GM21723 (cell line): ENCODE results near the gene CNNM1.

Source experiments
- ATAC-seq: cut with Tn5 transposase; IDR thresholded peaks from one replicate; pipeline ENCODE4 v1.9.1; 2021; ENCODE audit warnings: mild to moderate bottlenecking, moderate library complexity; ENCODE audit not compliant: unreplicated experiment

CNNM1 gene

DNA sequence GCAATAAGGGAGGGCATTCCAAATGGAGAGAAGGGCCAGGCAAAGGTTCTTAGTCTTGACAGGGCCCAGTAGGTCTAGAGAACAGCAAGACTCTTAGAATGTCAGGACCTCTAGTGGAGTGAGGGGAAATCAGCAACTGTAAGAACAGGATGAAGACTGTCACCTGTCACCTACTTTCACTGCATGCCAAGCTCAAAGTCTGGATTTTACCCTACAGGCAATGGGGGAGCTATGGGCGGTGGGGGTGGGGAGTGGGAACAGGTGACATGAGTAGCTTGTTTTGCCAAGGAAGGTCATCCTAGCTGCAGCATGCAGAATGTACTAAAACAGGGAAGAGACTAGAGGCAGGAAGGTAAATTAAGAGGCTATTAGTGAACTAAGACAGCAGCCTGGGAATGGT, 82.9 kb downstream of the CNNM1 start:
- no peak for ATAC-seq

DNA sequence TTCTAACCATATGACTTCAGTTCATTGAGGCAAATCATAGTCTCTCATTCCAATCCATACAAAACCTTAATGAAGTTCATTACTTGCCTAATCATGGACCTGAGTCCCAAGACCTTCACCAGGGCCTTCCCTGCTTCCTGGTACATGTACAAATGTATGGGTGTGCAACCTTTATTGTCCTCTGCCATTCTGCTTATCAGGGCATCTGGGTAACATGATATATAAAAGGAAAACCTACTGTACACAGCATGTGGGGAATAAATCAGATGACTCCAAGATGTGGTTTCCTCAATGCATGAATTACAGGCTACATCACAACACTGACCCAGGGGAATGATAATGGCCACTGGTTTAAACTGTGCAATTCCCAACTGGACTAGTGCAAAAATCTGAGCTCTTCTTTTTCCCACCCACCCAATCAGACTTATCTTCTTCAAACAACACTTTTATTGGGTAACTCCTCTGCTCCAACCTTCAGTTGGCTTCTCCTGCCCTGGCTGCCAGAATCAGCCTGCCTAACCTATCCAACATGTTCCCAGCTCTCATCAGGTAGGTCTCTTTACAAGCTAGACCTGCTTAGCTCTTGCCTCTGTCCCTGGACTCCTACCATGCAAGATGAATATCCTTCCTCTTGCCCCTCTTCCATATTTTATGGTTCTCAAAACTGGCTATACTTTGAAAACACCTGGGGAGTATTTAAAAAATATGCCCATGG, 89.9 kb downstream of the CNNM1 start:
- no peak for ATAC-seq

- ATAC-seq = no peak
These were observed 90.5 kb downstream of the CNNM1 start for GRCh38 chr10:99419688-99420087.

DNA sequence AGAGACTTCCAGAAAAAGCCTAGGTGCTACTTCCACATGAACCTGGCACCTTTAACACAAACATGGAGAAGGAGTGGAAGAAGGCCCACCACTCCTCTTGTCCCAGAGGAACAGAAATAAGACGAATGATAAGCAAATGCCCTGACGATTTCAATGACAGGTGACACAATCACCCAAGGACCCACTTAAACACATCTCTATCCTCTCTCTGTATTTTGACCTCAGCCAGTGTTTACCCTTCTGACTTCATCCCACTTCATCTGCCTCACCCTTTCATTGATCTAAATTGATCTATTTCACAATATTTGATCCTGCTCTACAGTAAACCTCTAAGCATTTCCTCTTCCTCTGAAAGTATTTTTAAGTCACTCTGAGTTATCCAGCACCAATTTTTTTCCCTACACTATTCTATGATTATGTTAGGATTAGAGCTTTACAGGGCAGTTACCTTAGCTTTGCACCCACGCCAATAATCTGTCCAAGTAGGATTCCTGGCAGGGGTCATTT, 92.1 kb downstream of the CNNM1 start:
- no peak for ATAC-seq

GRCh38 chr10:99422529-99423096, 93.5 kb downstream of the CNNM1 start:
- ATAC-seq = no peak

DNA sequence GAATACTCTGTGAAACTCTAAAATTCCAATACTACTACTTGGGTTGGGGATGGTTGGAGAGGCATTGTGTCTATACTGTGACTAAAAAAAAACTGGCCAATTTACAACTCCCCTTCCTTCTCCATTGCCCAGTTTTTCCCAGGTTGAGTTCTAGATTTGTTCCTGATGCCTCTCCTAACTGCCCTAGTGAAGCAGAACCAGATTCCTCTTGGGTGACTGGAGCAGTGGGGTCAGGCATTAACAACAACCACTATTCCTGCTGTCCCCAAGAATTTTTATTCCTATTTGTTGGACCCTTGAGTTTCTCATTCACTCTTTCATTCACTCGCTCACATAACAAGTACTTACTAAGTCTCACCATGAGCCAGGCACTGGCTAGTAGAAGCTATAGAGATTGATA, 95.5 kb downstream of the CNNM1 start:
- ATAC-seq = no peak

GRCh38 chr10:99425204-99425603, 96.0 kb downstream of the CNNM1 start:
- ATAC-seq = no peak

- no peak for ATAC-seq
These were observed 97.5 kb downstream of the CNNM1 start for GRCh38 chr10:99426689-99427088.

GRCh38 chr10:99427566-99428190, 98.5 kb downstream of the CNNM1 start:
- ATAC-seq = no peak

GRCh38 chr10:99429517-99430095, 100.5 kb downstream of the CNNM1 start:
- ATAC-seq = no peak

DNA sequence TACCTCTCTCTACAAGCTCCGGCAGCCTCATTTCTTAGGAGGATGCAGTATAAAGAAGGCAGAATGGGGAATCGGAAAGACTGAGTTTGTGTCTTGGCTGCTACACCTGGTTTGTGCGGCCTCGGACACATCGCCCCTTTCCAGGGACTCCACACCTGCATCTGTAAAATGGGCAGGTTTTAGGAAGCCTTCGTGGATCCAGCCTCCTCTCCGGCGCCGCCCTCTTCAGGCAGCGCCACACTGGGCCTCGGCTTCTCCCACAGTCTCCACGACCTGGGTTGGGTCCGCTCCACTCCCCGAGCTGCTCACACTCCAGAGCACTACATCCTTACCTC, 100.9 kb downstream of the CNNM1 start:
- peak; percentile 13 for ATAC-seq

- peak; percentile 96 for ATAC-seq
These were observed 101.5 kb downstream of the CNNM1 start, which contains the start of gene GOT1 for GRCh38 chr10:99430451-99431189. GOT1 (minus strand) TSS chr10:99430624; CDS start chr10:99430565, 59 bp downstream.

GRCh38 chr10:99431190-99431760, 102.1 kb downstream of the CNNM1 start:
- ATAC-seq = peak; percentile 7

GRCh38 chr10:99432047-99432446, 102.9 kb downstream of the CNNM1 start:
- no peak for ATAC-seq

GRCh38 chr10:99432881-99433280, 103.7 kb downstream of the CNNM1 start:
- ATAC-seq = no peak

DNA sequence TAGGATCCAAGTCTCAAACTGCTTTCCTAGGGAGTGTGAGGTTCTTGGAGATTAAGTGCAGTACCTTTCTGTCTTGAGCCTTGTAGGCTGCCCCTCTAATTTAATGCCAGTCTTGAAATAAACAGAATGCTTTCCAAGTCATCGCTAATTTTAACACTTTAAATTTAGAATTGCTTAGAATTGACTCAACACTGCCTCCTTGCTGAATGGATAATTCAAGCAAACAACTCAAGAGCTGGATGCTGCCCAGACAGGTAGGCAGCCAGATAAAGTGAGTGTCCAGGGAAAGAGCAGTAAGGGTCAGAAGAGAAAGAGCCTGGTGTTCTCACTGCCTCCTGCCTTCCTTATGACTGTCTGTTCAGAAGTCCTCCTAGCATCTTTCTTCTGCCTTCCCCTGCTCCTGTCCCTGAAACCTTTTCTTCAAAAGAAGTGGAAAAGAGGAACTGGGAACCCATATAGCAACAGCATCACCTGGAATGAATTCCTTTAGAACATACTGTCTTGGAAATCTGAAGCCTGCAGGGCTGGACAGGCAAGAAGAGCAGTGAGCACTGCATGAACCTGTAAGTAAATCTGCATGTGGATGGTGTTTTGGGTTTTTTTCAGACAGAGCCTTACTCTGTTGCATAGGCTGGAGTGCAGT, 104.3 kb downstream of the CNNM1 start:
- ATAC-seq = no peak

DNA sequence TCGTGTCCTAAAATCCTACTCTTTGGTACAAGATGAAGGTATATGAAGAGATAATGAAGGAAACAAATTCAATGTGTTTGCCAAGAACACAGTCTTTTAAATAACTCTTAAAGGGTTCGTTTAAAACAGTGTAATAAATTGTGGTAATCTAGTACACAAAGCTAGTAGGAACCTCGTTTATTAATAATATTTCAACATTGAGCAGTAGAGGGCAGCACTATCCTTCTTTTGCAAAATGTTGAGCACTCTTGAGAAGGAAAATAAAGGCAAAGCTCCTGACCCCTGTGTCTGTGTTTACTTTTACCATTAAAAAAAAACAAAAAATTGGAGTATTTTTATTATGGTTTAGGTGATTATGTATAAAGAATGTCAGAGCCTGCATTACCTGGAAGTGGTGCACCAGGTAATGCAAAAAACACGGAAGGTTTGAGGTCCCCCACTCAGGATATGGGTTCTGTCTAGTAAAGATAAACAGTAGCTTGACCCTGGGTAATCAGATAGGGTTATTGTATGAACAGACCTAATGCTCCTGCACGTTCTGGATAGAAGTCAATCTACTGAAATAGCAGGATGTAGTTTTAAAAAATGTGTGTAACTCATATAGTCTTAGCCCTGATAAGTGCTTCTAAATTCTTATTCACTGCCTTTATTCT, 107.0 kb downstream of the CNNM1 start:
- ATAC-seq = no peak

- ATAC-seq = no peak
These were observed 109.7 kb downstream of the CNNM1 start for GRCh38 chr10:99438890-99439289.

GRCh38 chr10:99442394-99442793, 113.2 kb downstream of the CNNM1 start:
- ATAC-seq = no peak

- no peak for ATAC-seq
These were observed 114.3 kb downstream of the CNNM1 start for GRCh38 chr10:99443500-99443899.
